SK-N-SH treated with all-trans-retinoic acid at 6 μM for 48 hours (cell line): ENCODE data around the gene SLC35B2.

Experiments used
- ARNTL ChIP-seq: fragments of 450-650 bp; formaldehyde crosslinking; IDR thresholded peaks from 2 replicates; pipeline ENCODE4 v1.5.0; 2020; ENCODE audit warnings: low read depth, mild to moderate bottlenecking, moderate library complexity, borderline replicate concordance
- CREB5 ChIP-seq: fragments of 250-450 bp; sonication (Bioruptor Pico); IDR thresholded peaks from 2 replicates; pipeline ENCODE4 v1.5.1; 2020; ENCODE audit warnings: low read depth, mild to moderate bottlenecking, moderate library complexity
- TOX ChIP-seq: fragments of 250-450 bp; sonication (Bioruptor Pico); IDR thresholded peaks from 2 replicates; pipeline ENCODE4 v1.8.0; 2021; ENCODE audit warnings: mild to moderate bottlenecking, moderate library complexity, borderline replicate concordance
- ZC3H10 ChIP-seq: fragments of 250-450 bp; sonication (Bioruptor Pico); IDR thresholded peaks from 2 replicates; pipeline ENCODE4 v1.5.1; 2021; ENCODE audit warnings: mild to moderate bottlenecking, moderate library complexity
- ZFP3 ChIP-seq: fragments of 250-450 bp; sonication (Bioruptor Pico); IDR thresholded peaks from 2 replicates; pipeline ENCODE4 v1.5.0; 2020; ENCODE audit warnings: mild to moderate bottlenecking, moderate library complexity
- ZNF70 ChIP-seq: fragments of 450-650 bp; formaldehyde crosslinking; IDR thresholded peaks from 2 replicates; pipeline ENCODE4 v1.5.0; 2020; ENCODE audit warnings: mild to moderate bottlenecking, moderate library complexity

GRCh38 chr6:44258921-44259320 is 1.6 kb upstream of the SLC35B2 start:
- TF ChIP-seq TOX (CRISPR knock-in tag) (no peak), ARNTL (CRISPR knock-in tag) (no peak), CREB5 (CRISPR knock-in tag) (no peak), ZNF70 (CRISPR knock-in tag) (no peak), ZC3H10 (no peak), ZFP3 (CRISPR knock-in tag) (no peak)
